Gastrocnemius medialis (tissue), 4 donors: ENCODE measurements around the gene CFAP46.

Experiments used
- POLR2A ChIP-seq, 2 donors: fragments of 450-650 bp; IDR thresholded peaks; one replicate each; pipeline ENCODE4 v1.6.1; 2017; ENCODE audit warnings: antibody characterized with exemption in 2 of 2, mild to moderate bottlenecking in 2 of 2, moderate library complexity in 2 of 2
- TF ChIP-seq, protein P1 (sequence below), 5 experiments: fragments of 450-650 bp in 3 of 5; fragments of 200-600 bp in 2 of 5; sonication (generic) in 2 of 5; IDR thresholded peaks in 4 of 5; conservative IDR thresholded peaks in 1 of 5; 1 replicate in 4 of 5; 2 replicates in 1 of 5; pipeline ENCODE4 v1.5.1; 2016 to 2019; ENCODE audit warnings: antibody characterized with exemption in 5 of 5, mild to moderate bottlenecking in 3 of 5, moderate library complexity in 3 of 5

GRCh38 chr10:132977807-132978206 is 35.4 kb upstream of the CFAP46 start:
- TF ChIP-seq, protein P1, sequence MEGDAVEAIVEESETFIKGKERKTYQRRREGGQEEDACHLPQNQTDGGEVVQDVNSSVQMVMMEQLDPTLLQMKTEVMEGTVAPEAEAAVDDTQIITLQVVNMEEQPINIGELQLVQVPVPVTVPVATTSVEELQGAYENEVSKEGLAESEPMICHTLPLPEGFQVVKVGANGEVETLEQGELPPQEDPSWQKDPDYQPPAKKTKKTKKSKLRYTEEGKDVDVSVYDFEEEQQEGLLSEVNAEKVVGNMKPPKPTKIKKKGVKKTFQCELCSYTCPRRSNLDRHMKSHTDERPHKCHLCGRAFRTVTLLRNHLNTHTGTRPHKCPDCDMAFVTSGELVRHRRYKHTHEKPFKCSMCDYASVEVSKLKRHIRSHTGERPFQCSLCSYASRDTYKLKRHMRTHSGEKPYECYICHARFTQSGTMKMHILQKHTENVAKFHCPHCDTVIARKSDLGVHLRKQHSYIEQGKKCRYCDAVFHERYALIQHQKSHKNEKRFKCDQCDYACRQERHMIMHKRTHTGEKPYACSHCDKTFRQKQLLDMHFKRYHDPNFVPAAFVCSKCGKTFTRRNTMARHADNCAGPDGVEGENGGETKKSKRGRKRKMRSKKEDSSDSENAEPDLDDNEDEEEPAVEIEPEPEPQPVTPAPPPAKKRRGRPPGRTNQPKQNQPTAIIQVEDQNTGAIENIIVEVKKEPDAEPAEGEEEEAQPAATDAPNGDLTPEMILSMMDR (IDR thresholded peaks at IDR 0.05 in 4 of 5, conservative IDR thresholded peaks at IDR 0.05 in 1 of 5): no peak
- TF ChIP-seq POLR2A (IDR thresholded peaks at IDR 0.05): no peak
